ENCODE data around the gene PPP4C.

Gene PPP4C

GRCh38 chr16:30131869-30132475, 56.2 kb downstream of the PPP4C start:
- TF ChIP-seq, protein P1, sequence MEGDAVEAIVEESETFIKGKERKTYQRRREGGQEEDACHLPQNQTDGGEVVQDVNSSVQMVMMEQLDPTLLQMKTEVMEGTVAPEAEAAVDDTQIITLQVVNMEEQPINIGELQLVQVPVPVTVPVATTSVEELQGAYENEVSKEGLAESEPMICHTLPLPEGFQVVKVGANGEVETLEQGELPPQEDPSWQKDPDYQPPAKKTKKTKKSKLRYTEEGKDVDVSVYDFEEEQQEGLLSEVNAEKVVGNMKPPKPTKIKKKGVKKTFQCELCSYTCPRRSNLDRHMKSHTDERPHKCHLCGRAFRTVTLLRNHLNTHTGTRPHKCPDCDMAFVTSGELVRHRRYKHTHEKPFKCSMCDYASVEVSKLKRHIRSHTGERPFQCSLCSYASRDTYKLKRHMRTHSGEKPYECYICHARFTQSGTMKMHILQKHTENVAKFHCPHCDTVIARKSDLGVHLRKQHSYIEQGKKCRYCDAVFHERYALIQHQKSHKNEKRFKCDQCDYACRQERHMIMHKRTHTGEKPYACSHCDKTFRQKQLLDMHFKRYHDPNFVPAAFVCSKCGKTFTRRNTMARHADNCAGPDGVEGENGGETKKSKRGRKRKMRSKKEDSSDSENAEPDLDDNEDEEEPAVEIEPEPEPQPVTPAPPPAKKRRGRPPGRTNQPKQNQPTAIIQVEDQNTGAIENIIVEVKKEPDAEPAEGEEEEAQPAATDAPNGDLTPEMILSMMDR (conservative IDR thresholded peaks at IDR 0.05; ENCODE audit: low read depth, low read length) = no peak
- DNase-seq (ENCODE audit: low read depth) = no peak
- H3K4me3 ChIP-seq (ENCODE audit: low read depth, low read length) = no peak overlapping the region

DNA sequence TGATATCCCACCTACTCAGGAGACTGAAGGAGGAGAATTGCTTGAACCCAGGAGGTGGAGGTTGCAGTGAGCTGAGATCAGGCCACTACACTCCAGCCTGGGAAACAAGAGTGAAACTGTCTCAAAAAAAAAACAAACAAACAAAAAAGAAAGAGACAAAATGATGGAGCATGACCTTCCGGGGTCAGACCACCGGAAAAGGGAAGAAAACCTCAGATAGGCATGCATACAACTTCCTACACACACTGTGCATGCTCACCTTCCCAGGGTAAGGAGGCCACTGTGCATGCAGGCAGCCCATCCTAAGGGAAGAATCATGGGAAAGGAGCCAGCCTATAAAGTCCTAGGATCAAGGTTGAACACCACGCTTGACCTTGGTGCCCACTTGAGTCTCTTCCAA, 56.8 kb downstream of the PPP4C start:
- no peak overlapping the region for H3K4me3 ChIP-seq (ENCODE audit: low read depth, low read length)
- DNase-seq (ENCODE audit: low read depth) = no peak
- TF ChIP-seq, protein P1 (conservative IDR thresholded peaks at IDR 0.05; ENCODE audit: low read depth, low read length) = no peak

Measured in choroid plexus epithelial cell (primary cell).